ENCODE results near the gene SULT2B1. TPM values are rescaled to one million over a fixed set of nuclear protein-coding genes. Genes with fewer than 3 reads are reported as not detected.

SULT2B1 gene
- total RNA-seq, 2 donors from 2014 or later = 1.4 to 7.7 TPM

DNA sequence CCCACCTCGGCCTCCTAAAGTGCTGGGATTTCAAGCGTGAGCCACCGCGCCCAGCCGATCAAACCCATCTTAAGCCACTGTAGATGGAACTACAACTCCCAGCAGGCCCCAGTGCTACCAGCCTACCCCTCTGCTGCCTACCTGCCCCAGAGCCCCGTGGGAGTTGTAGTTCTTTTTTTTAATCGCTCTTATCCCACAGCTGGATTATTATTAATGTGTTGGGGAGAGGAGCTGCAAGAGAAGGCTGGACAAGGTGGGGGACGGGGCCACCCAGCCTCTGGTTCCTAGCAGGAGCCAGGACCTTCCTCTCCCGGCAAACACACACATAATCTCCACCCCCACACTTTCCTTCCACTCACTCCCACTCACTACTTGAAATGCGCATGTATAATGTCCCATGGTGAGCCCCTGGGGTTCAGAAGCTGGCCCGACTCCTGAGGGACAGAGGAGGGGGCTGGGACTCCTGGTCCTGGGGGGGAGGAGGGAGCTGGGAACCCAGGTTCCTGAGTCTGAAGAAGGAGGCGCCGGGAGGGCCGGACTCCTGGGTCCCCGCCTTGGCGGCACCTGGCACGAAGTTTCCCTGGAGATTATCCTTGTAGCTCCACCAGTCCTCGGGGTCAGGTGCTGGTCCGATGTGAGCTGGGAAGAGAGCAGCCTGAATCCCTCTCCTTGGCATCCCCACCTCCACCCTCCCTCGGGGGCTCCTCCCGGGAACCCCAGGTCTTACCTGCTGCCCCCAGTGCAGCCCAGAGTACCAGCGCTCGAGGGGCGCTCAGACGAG, 93.1 kb downstream of the SULT2B1 start:
- intact Hi-C loops (cut with DNase I) = loop anchor here (5.0 kb wide), 3 partner anchors 92 to 197 kb away; no protein-coding TSS in a partner anchor
- H3K4me1 ChIP-seq = no peaks in the 10 kb centered on the region
- peak overlapping the region; percentile 26 to 58 for H3K9ac ChIP-seq (ENCODE audit: low read depth in 2 of 2, low read length in 2 of 2)
- H3K4me3 ChIP-seq = peak overlapping the region; percentile 27
- peak; percentile 75 for DNase-seq
- TF ChIP-seq, protein P1, sequence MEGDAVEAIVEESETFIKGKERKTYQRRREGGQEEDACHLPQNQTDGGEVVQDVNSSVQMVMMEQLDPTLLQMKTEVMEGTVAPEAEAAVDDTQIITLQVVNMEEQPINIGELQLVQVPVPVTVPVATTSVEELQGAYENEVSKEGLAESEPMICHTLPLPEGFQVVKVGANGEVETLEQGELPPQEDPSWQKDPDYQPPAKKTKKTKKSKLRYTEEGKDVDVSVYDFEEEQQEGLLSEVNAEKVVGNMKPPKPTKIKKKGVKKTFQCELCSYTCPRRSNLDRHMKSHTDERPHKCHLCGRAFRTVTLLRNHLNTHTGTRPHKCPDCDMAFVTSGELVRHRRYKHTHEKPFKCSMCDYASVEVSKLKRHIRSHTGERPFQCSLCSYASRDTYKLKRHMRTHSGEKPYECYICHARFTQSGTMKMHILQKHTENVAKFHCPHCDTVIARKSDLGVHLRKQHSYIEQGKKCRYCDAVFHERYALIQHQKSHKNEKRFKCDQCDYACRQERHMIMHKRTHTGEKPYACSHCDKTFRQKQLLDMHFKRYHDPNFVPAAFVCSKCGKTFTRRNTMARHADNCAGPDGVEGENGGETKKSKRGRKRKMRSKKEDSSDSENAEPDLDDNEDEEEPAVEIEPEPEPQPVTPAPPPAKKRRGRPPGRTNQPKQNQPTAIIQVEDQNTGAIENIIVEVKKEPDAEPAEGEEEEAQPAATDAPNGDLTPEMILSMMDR (IDR thresholded peaks at IDR 0.05) = no peak
- H3K36me3 ChIP-seq = no peaks in the 10 kb centered on the region
- H3K9me3 ChIP-seq = no peaks in the 10 kb centered on the region
- H3K27me3 ChIP-seq = peaks cover 5% of the 10 kb centered on the region
- H3K27ac ChIP-seq = no peak overlapping the region

DNA sequence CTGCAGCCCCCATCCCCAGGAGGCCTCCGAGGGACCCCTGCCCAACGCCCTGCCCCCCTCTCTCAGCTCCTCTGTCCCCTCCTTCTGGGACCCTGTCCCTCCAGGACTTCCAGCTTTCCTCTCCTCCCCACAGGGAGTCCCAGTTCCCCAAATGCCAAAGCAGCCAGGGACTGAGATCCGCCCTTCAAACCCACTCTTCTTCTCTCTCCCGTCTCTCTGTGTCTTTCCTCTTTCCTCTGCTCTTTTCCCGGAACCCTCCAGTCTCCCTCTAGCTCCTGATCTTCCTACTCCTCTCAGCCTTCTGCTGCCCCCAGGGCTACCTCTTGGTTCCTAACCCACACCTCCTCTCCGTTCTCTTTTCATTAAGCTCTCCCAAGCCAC, 93.6 kb downstream of the SULT2B1 start:
- TF ChIP-seq, protein P1 (IDR thresholded peaks at IDR 0.05) = no peak
- Histone ChIP-seq H3K27ac (peak overlapping the region; percentile 31), H3K9ac (ENCODE audit: low read depth in 2 of 2, low read length in 2 of 2) (peak overlapping the region; percentile 26 to 58), H3K9me3 (no peaks in the 10 kb centered on the region), H3K4me1 (no peaks in the 10 kb centered on the region), H3K4me3 (peak overlapping the region; percentile 27), H3K36me3 (no peaks in the 10 kb centered on the region), H3K27me3 (peaks cover 5% of the 10 kb centered on the region)
- intact Hi-C loops (cut with DNase I) = loop anchor here (5.0 kb wide), 3 partner anchors 92 to 197 kb away; no protein-coding TSS in a partner anchor
- no peak for DNase-seq

DNA sequence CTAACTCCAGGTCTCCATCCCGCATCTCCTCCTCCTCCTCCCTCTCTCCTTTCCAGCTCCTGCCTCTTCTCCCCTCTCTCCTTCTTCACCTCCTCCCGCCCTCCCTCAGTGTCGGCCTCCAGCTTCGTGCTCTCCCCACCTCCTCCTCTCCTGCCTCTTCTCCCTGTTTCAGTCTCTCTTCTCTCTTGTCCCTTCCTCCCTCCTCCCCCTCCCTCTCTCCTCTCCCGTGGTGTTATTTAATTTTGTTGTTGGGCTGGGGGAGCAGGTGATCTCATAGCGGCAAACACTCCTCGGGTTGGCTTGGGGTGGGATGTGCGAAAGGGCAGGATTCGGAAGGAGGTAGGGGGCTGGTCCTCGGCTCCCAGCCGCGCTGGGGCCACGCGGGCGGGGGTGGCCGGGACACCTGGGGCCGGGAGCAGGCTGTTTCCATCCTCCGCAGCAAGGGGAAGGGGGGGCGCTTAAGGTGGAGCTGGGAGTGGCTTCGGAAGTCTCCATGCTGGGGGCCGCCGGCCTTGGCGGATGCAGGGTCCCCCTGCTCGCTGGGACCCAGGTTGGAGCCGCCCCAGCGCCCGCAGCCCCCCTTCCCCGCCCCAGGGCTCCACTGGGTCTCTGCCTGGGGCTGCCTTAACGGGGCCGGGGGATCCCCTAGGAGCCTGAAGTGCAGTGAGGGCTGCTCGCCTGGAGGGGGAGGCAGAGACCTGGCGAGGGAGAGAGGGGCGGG, 94.2 kb downstream of the SULT2B1 start, which contains the start of gene CA11:
Gene CA11, minus strand, starts transcription at position 187 of the 721 bp plus-strand sequence. CDS start 555 bp downstream, outside the sequence.
- Histone ChIP-seq H3K9me3 (no peaks in the 10 kb centered on the region), H3K9ac (ENCODE audit: low read depth in 2 of 2, low read length in 2 of 2) (peak within 1 kb of the TSS; percentile 26 to 58), H3K4me1 (no peaks in the 10 kb centered on the region), H3K27me3 (peaks cover 5% of the 10 kb centered on the region), H3K4me3 (peak within 1 kb of the TSS; percentile 27), H3K27ac (peak within 1 kb of the TSS; percentile 31), H3K36me3 (no peaks in the 10 kb centered on the region)
- DNase-seq = peak; percentile 89
- intact Hi-C loops (cut with DNase I) = loop anchor here (5.0 kb wide), 3 partner anchors 91 to 196 kb away; no protein-coding TSS in a partner anchor
- TF ChIP-seq, protein P1 (IDR thresholded peaks at IDR 0.05) = peak; percentile 84

DNA sequence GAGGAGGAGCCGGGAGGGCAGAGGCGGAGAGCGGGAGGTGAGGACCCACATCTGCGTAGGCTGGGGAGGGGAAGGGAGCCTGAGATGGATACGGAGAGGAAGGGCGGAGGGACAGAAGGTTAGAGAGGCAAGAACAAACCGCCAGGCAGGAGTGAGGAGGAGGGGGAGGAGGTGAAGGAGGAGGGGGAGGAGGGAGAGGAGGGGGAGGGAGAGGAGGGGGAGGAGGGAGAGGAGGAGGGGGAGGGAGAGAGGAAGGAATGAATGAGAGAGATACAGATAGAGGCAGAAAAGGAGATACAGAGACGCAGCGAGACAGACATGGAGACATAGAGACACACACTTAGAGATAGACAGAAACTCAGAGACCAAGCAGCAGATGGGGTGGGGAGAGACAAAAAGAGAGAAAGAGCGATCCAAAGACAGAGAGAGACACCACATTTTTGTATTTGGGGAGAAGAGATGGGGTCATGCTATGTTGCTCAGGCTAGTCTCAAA, 94.8 kb downstream of the SULT2B1 start:
- no peak for DNase-seq
- Histone ChIP-seq H3K4me3 (peak overlapping the region; percentile 27), H3K4me1 (no peaks in the 10 kb centered on the region), H3K9ac (ENCODE audit: low read depth in 2 of 2, low read length in 2 of 2) (no peak overlapping the region), H3K27me3 (peaks cover 5% of the 10 kb centered on the region), H3K36me3 (no peaks in the 10 kb centered on the region), H3K9me3 (no peaks in the 10 kb centered on the region), H3K27ac (peak overlapping the region; percentile 31)
- intact Hi-C loops (cut with DNase I) = loop anchor here (5.0 kb wide), 3 partner anchors 91 to 196 kb away; no protein-coding TSS in a partner anchor
- TF ChIP-seq, protein P1 (IDR thresholded peaks at IDR 0.05) = no peak

DNA sequence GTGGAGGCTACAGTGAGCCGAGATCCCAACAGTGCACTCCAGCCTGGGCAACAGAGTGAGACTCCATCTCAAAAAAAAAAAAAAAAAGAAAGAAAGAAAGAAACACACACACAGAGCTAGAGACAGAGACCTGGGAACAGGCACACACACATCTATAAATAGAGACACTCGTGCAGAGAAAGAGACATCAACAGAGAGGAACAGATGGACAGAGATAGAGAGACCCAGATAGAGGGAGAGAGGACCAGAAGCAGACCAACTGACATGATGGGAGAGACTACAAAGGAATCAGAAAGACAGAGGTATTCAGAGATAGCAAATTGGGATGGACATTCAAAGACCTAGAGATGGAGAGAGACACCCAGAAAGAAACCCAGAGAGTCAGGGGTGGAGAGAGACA, 96.2 kb downstream of the SULT2B1 start:
- H3K27ac ChIP-seq = no peak overlapping the region
- H3K4me1 ChIP-seq = no peaks in the 10 kb centered on the region
- DNase-seq = no peak
- no peaks in the 10 kb centered on the region for H3K36me3 ChIP-seq
- H3K9ac ChIP-seq (ENCODE audit: low read depth in 2 of 2, low read length in 2 of 2) = no peak overlapping the region
- TF ChIP-seq, protein P1 (IDR thresholded peaks at IDR 0.05) = no peak
- H3K27me3 ChIP-seq = peaks cover 5% of the 10 kb centered on the region
- no peaks in the 10 kb centered on the region for H3K9me3 ChIP-seq
- H3K4me3 ChIP-seq = no peak overlapping the region
- intact Hi-C loops (cut with DNase I) = loop anchor here (5.0 kb wide), 3 partner anchors 89 to 194 kb away; no protein-coding TSS in a partner anchor
